HG03103 (cell line): ENCODE data around the gene BTNL2.

Experiments used
- ATAC-seq: cut with Tn5 transposase; IDR thresholded peaks from one replicate; pipeline ENCODE4 v1.9.1; 2021; ENCODE audit warnings: low read depth; ENCODE audit not compliant: unreplicated experiment

BTNL2 gene

DNA sequence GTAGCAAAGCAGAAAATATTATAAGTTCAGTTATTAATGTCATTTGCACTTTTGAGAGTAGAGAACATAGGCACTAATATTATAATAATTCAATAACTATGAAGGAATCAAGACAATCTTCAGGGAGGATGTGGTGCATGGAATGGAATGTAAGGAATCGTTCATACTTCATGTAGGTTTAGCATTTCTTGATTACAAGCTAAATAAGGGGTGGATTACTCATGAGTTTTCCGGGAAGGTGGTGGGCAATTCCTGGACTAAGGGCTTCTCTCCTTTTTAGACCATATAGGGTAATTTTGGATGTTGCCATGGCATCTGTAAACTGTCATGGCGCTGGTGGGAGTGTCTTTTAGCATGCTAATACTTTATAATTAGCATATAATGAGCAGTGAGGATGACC lies 9.1 kb upstream of the BTNL2 start:
- no peak for ATAC-seq

DNA sequence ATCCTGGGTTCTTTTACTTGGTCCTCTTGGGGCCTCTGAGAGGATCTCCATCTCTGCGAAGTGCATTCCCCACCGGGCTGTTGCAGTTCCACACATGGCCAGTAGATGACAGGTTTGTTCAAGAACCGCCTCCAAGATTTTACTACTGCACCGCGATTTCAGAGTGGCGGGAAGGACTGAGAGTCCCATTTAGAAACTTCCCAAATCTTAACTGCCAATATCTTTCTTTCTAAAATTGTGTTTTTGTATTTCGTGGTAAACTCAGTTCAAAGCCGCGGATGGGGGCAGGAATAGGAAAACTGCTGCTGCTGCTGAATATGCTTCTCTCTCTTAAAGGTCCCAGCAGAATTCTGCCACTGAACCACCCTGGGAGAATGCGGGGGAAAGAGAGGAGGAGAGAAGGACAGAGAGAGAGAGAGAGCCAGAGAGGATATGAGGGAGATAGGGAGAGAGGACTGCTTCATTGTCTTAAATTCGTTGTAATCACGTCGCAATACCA lies 8.6 kb upstream of the BTNL2 start:
- no peak for ATAC-seq

DNA sequence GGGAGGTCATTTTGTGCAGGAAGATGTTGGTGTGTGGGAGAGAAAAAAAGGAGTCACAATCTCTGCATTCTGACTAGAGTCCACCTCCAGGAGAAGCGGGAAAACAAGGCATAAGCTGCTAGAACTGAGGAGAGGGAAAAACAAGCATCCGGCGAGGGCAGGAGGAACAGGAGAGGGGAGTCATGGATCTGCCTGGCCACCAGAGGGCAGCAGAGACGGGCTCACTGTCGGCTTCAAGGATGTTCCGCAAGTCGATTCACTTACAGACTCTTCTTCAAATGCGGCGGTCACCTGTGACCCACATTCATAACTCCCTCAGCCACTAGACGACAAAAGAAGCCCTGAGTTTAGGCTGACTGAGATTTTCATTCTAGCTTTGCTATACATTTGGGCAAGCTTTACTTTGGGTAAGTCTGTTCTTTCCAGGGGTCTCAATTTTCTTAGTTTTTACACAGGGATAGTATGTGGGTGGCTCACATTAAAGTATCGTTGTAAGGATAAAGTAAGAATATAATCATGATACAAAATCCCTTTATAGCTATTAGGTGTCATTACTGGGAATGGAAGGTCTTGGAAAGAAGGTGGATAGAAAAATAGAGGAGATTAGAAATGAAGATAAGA lies 6.6 kb upstream of the BTNL2 start:
- no peak for ATAC-seq

DNA sequence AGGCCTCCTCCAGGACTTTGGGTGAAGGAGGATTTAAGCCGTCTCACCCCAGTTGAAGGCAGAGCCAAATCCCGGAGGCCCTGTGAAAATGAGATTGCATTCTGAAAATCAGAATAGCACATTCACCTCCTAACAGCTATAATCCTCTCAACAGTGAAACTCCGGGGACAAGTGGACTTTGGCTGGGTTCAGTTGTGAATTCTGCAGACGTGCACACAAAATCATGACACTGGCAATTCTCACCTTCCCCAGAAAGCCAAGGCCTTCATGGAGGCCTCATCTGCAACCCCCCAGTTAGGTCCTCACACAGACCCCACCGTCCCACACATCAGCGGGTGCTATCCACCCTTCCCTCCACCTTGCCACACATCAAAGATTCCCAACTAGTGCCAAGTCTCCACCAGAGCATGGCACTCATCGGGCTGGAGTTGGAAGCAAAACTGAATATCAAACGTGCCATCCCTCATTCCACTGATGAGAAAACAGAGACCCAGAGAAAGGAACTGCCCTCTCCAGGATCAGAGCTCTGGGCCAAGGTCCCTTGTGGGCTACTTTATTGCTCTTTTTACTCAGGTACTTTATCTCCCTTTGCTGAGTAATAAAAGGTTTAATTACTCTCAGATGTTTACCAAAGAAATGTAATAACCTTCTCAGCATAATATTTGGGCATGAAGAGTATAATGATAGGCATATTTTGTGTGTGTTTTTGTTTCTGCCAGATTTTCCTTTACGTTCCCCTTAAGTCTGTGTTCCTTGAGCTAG lies 4.8 kb upstream of the BTNL2 start:
- ATAC-seq: no peak

DNA sequence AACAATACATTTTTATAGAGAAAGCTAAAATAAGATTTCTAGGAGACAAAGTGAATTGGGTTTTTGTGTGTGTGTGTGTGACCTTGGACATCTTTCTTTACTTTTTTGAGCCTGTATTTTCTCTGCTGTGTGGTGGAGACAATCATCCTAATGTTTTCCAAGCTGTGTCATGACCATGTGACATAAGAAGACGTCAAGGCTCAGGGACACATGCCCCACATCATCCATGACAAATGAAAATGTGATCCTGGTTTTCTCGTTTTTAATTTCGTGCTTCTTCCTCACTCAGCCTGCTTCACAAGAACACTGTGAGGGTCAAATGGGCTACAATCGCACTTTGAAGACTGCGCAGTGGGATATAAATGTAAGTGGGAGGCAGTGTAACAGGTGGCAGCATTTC lies 3.9 kb upstream of the BTNL2 start:
- no peak for ATAC-seq

DNA sequence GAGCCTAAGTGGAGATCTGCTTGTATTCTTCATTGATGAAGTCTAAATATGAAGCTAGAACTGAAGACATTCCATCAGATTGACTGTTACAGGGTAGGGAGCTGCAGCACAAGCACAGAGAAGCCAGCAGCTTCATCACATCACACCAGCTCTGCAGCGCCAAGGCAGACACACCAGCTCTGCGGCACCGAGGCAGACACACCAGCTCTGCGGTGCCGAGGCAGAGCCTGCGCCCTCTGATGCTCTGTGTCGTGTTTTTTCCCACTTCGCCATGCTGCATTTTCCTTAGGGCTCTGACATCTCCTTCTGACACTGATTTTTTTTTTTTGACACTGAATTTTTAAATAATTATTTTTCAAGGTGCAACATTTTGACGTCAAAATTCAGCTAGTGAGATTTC lies 784 bp downstream of the BTNL2 start:
- ATAC-seq: no peak

DNA sequence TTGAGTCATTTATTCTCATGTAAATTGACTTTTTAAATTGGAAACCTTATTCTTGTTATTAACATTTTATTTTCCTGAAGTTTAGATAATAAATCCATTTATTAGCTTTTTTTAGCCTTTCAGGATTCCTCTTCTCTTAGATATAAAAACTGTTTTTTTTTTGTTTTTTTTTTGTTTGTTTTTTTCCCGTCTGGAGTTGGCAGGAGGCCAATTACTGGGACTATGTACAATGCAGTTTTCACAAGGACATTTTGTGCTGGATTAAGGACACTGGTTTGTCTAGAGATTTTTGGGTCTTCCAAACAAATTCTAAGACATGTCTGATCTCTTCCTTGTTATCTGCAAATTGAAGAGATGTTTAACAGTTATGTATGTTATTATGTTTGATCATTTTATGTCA lies 1.3 kb downstream of the BTNL2 start:
- no peak for ATAC-seq

DNA sequence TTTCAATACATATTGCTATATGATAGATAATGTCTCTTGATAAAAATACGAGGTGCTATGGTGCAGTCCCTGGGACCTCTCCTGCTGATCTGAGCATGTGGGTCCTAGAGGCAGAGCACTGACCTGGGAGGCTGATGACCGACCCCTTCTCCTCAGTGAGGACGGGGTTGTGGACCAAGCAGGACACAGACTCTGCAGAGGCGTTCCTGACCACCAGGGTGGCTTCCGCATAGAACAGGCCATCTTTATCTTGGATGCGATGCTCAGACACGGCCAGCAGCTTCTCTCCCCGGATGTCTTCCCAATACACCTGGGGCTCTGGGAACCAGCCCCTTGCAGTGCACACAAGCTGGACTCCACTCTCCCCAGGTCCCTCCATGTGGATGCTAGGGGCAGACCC lies 4.2 kb downstream of the BTNL2 start:
- no peak for ATAC-seq

DNA sequence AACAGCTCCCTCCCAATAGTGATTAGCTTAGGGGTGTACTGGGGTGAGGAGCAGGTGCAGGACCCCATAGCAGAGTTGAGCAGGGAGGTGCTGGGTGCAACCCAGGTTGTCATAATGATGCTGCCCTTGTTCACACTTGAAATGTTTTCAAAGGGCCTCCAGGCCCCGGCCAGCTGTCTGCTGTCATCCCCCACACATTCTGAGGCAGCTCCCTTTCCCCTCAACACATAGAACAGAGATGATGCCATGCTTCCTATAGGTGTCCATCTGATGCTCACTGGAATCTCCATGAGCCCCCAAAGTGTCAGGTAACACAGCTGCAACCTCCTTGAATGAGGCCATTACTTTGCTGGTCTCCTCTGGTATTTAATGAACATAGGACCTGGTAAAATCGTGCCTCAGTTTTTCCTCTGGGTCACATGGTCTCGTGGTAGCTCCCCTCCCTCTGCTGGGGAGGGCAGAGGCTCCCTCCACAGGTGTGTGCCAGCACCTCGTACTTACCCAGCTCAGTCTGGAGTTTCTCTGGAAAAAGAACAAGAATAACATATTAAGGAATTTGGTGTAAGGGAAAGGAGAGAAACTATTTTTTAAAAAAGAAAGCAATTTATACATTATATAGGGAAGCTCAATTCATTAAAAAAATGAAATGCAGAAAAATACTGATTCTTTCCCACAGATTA lies 5.6 kb downstream of the BTNL2 start:
- ATAC-seq: no peak

DNA sequence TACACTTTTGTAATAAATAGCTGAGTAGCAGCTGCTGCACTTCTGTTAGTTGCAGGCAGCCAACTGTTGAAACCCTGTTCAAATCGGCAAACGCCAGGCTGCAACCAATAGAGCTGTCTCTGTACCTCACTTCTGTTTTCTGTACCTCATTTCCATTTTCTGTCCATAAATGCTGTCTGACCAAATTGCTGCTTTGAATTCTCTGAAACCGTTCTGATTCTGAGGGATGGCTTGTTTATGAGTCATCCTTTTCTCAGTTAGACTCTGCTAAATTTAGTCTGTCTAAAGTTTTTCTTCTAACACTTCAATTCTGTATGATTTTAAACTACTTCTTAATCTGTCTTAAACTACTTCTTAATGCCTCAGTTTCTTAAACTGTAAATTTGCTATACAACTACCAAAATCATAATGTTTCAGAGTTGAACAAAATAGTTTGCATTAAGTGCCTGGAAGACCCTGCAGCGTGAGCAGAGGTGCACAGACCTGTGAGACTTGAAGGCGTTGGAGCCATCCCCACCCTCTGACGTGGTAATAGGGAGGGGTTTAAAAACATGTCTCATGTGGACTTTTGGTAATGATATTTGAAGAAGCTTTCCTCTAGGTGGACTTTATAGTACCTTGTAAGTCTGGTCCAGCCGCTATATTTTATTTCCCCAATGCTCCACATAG lies 9.6 kb downstream of the BTNL2 start:
- no peak for ATAC-seq

DNA sequence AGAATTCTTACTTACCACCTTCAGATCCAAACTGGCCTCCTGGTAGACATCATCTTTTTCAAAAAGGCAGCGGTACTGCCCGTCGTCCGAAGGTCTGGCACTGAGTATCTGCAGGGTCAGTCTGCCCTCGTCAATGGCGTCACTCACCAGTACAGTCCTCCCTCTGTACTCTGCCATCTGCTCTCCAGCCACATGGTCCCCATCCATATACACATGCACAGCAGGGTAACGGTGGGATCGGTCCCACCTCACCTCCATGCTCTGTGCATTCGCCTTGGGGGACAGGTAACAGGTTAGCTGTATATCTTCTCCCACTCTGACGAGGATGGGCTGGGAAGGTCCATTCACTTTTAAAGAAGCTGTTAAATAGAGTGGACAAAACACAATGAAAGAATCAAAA lies 11.0 kb downstream of the BTNL2 start:
- ATAC-seq: no peak

DNA sequence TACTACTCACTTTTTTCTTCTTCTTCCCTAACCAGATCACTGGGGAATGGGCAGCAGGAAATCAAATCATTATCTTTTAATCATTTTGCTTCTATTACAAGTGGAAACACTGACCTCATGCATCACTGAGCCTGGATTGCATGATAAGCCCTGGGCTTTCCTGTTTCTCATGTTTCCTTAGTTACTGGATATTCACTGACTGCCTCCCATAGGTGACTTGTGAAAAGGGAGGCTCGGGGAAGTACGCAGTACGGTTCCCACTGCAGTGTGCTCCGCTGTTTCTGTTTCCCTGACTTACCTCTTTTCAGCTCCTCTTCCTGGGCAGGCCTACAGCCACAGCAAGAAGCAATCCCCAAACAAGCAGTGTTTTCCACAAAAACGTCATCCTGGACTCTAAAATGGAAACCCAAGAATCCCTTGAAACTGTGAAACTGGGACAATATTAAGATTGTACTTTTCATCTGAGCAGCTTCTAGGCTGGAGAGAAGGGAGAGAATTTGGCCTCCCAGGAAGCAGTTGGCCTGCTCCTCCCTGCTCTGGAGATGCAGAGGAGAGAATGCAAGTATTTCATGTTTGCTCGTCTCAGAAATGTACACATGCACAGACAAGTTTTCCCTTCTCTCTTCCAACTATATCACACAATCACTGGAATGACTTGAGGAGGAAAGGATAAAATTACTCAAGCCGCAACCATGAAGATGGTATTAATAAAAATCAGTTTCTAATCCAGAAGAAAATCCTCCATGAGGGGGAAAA lies 13.1 kb downstream of the BTNL2 start:
- no peak for ATAC-seq

DNA sequence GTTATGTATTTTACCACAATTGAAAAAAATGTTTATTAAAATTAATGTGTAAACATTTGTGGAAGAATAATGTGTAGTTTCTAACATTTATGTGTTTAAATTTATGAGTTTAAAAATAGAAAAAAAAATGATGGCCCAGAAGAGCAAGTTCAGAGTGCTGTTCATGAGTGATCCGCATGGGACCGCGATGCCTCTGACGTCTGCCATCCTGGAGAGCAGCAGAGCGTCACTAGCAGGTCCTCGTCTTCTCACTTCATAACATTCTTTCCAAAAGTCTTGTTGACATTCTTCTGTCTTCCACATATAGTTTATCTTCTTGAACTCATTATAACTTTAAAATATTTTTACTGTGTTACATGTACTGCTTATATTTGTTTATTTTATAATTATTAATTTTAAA lies 15.5 kb downstream of the BTNL2 start:
- no peak for ATAC-seq

DNA sequence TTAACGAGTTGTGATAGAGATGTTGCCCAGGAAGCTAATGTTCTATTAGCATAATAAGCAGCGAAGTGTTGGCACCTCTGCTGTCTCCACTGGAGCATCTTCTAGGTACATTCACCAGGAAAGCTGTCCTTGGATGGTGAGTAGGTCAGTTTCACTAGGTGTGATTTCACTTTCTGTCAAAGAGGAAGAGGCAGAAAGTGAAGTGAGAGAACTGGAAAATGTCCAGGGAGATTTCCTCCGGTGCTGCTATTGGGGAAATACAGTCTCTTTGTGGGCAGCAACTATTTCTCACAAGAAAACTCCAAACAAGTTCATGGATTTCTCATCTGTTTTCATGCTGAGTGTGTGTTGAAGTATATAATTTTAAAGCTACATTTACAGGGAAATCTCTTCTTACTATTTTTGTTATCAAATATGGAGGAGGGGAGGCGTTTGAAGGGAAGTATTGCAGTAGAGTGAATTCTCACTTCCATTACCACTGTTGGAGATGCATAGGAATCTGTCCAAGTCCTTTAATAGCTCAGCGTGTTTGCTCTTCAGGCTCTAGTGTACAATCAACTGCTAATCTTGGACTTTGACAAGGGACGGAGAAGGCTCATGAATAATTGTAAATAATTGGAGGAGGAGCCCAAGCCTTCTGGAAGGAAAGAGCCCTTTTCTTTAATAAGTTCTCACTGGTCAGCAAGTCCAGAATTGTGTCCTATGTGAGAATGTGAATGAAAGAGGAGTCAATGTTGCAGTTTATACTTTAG lies 19.2 kb downstream of the BTNL2 start:
- no peak for ATAC-seq

DNA sequence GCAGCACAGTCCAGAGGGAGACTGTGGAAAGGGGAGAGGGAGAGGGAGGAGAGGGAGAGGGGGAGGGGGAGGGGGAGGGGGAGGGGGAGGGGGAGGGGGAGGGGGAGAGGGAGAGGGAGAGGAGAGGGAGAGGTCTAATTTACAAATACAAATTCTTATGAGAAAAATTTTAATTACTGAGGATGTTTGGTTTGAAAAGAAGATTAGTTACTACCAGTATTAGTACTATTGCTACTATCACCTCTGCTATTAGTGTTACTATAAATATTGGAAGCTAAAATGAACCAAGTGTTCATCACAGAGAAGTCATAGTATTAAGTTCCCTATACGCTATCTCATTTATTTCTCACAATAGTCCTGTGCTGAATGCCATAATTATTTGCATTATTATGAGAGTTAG lies 20.9 kb downstream of the BTNL2 start:
- ATAC-seq: no peak

DNA sequence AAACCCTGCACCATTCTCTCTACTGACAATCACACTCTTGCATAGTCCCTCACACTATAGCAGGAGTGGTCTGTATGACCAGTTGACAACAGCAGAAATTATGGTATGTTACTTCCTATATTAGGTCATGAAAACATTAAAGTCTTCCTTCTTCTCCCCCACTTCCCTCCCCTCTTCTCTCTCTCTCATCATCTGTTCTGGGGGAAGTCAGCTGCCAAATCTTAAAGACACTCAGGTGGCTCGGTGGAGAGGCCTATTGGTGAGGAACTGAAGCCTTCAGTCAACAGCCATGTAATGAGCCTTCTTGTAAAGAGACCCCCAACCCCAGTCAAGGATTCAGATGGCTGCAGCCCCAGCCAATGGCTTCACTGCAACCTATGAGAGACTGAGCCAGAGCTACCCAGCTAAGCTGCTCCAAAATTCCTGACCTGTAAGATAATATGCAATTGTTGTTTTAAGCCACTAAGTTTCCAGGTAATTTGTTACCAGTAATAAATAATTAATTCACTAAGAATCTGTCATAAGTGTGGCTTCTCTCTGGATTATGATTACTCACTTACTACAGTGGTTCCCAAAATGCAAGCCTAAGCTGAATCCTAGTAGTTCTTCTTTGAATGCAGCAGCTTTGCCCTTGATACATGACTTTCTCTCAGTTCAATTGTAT lies 24.1 kb downstream of the BTNL2 start:
- ATAC-seq: no peak

DNA sequence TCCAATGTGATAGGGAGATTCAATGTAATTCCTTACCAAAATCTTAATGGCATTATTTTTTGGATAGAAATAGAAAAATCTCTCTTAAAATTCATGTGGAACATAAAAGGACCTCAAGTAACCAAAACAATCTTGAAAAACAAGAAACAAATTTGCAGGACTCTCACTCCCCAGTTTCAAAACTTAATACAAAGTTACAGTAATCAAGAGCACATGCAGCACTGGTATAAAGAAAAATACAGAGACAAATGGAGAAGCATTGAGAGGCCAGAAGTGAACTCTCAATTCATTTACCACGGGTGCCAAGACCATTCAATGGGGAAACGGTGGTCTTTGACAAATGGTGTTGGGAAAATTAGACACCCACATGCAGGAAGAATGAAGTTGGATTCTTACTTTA lies 27.4 kb downstream of the BTNL2 start:
- ATAC-seq: no peak

DNA sequence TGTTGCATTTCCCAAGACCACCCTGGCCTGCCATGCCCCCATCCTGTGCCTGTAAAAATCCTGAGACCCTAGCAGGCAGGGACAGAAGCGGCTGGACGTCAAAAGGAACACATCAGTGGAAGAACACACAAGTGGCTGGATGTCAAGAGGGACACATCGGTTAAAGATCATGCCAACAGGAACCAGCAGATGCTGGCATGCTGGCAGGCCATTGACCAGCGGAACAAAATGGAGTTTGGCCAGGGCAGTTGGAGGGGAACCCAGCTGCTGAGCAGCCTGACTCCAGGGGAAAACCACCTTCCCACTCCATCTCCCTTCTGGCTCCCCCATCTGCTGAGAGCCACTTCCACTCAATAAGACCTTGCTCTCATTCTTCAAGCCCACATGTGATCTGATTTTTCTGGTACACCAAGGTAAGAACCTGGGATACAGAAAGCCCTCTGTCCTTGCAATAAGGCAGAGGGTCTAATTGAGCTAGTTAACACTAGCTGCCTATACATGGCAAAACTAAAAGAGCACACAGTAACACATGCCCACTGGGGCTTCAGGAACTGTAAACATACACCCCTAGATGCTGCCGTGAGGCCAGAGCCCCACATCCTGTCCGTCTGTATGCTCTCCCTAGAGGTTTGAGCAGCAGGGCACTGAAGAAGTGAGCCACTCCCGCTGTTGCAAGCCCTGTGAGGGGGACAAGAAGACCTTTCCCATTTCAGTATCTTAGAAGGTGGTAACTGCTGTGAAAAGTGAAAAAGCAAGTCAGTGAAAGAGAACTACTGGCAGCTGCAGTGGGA lies 31.0 kb downstream of the BTNL2 start:
- ATAC-seq: no peak

DNA sequence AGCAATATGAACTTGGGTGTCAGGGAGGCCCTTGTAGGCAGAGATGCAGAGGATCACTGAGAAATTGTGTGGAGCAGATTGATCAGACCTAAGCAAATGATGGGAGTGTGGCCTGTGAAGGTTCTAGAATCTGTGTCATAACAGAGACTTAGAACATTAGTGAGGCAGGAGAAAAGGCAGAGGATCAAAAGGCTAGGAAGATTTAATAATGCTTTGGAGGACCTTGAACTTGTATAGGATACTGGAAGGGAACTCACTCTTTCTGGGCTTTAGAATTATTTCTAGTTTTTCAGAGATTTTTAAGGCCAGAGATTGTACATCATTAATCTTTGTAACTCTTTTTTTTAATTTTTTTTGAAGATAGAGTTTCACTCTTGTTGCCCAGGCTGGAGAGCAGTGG lies 35.2 kb downstream of the BTNL2 start, which contains the start of gene TSBP1:
TSS of gene TSBP1 (minus strand) at position 101 of the 400 bp plus-strand sequence. CDS start 197 bp downstream, outside the sequence.
- no peak for ATAC-seq
